ENCODE measurements around the gene IRS1.
"Not testable (repeated sequence)": the region's sequence is repeated elsewhere in the genome, so short reads cannot be mapped to it uniquely, and the experiment has no call there.

IRS1 gene, protein sequence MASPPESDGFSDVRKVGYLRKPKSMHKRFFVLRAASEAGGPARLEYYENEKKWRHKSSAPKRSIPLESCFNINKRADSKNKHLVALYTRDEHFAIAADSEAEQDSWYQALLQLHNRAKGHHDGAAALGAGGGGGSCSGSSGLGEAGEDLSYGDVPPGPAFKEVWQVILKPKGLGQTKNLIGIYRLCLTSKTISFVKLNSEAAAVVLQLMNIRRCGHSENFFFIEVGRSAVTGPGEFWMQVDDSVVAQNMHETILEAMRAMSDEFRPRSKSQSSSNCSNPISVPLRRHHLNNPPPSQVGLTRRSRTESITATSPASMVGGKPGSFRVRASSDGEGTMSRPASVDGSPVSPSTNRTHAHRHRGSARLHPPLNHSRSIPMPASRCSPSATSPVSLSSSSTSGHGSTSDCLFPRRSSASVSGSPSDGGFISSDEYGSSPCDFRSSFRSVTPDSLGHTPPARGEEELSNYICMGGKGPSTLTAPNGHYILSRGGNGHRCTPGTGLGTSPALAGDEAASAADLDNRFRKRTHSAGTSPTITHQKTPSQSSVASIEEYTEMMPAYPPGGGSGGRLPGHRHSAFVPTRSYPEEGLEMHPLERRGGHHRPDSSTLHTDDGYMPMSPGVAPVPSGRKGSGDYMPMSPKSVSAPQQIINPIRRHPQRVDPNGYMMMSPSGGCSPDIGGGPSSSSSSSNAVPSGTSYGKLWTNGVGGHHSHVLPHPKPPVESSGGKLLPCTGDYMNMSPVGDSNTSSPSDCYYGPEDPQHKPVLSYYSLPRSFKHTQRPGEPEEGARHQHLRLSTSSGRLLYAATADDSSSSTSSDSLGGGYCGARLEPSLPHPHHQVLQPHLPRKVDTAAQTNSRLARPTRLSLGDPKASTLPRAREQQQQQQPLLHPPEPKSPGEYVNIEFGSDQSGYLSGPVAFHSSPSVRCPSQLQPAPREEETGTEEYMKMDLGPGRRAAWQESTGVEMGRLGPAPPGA (N-terminal part only)

GRCh38 chr2:226799211-226799975, at the start of gene IRS1:
Gene IRS1 (minus strand): TSS chr2:226799820. CDS start chr2:226798738, 1,082 bp downstream.
- Mint-ChIP-seq H3K4me3 (peak within 1 kb of the TSS; percentile 83), H3K36me3 (ENCODE audit: low read depth) (no peaks in the 10 kb centered on the region), H3K4me1 (ENCODE audit: low read depth) (peaks cover 22% of the 10 kb centered on the region), H3K27ac (peak within 1 kb of the TSS; percentile 55), H3K9me3 (no peaks in the 10 kb centered on the region), H3K27me3 (ENCODE audit: low read depth) (peaks cover 9% of the 10 kb centered on the region)
- DNase-seq (ENCODE audit: low spot score), result peak; percentile 59

DNA sequence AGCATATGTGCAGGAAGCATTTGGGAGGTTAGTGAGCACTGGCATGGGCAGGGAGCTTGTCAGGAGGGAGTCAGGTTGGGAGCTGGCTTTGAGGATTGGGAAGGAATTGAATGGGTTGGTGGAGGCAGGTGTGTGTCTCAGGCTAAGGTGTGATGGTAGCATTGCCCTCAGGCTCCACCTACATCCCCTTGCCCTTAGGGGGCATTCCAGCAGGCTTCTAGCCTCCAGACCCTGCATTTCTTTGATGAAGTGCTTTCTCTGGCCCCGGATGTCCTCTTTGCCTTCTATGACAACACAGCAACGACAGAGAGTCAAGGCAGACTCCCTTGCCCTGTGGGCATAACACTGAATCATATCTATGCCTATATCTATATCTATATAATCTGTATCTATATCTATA, 49.7 kb upstream of the IRS1 start:
- H3K36me3 Mint-ChIP-seq (ENCODE audit: low read depth), result peaks cover 3% of the 10 kb centered on the region
- peaks cover 6% of the 10 kb centered on the region for H3K4me1 Mint-ChIP-seq (ENCODE audit: low read depth)
- no peak for DNase-seq (ENCODE audit: low spot score)
- no peak overlapping the region for H3K27ac Mint-ChIP-seq
- no peaks in the 10 kb centered on the region for H3K9me3 Mint-ChIP-seq
- H3K27me3 Mint-ChIP-seq (ENCODE audit: low read depth), result no peaks in the 10 kb centered on the region
- H3K4me3 Mint-ChIP-seq, result no peak overlapping the region

DNA sequence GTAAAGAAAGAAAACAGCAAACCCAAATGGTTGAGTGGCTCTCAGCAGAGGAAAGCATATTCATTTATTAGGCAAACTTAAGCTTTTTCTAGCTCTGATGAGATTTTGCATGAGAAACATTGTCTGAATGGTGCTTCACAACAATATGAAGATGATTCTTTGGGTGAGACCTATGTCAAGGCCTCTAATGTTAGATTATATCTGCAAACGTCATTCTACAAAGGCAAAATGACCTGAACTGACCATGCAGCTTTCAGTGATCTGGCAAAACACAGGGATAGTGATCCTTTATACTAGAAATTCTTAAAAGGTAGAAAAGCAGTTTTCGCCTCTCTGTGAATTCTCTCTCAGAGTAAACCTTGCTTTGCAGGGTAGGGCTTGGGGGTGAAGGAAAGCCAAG, 47.9 kb upstream of the IRS1 start:
- no peaks in the 10 kb centered on the region for H3K27me3 Mint-ChIP-seq (ENCODE audit: low read depth)
- H3K9me3 Mint-ChIP-seq, result no peaks in the 10 kb centered on the region

DNA sequence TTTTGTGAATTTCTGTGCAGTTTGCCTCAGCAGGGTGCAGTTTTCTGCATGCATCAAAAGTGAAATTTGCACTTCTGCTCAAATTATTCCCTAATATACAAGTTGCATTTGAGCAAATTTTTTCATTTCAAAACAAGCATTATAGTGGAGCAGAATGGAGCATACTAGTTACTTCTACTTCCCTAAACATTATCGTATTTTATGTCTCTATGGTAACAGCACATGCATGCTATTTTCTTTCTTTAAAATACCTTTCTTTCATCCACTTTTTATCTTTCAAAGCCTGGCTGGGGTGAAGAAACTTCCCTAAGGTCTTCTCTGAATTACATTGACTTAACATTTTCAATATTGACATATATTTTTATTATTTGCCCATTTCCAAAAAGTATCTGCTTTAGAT, 47.5 kb upstream of the IRS1 start:
- H3K27ac Mint-ChIP-seq, result no peak overlapping the region
- no peaks in the 10 kb centered on the region for H3K27me3 Mint-ChIP-seq (ENCODE audit: low read depth)
- H3K4me3 Mint-ChIP-seq, result no peak overlapping the region
- H3K36me3 Mint-ChIP-seq (ENCODE audit: low read depth), result peaks cover 19% of the 10 kb centered on the region
- peaks cover under 1% of the 10 kb centered on the region for H3K9me3 Mint-ChIP-seq
- DNase-seq (ENCODE audit: low spot score), result no peak
- peaks cover 16% of the 10 kb centered on the region for H3K4me1 Mint-ChIP-seq (ENCODE audit: low read depth)

More for the DNA sequence above, 47.9 kb upstream of the IRS1 start:
- peaks cover 16% of the 10 kb centered on the region for H3K4me1 Mint-ChIP-seq (ENCODE audit: low read depth)
- peaks cover 14% of the 10 kb centered on the region for H3K36me3 Mint-ChIP-seq (ENCODE audit: low read depth)
- H3K4me3 Mint-ChIP-seq, result no peak overlapping the region
- DNase-seq (ENCODE audit: low spot score), result no peak
- no peak overlapping the region for H3K27ac Mint-ChIP-seq

- peaks cover 16% of the 10 kb centered on the region for H3K4me1 Mint-ChIP-seq (ENCODE audit: low read depth)
- no peak for DNase-seq (ENCODE audit: low spot score)
- peaks cover 28% of the 10 kb centered on the region for H3K36me3 Mint-ChIP-seq (ENCODE audit: low read depth)
- H3K4me3 Mint-ChIP-seq, result no peak overlapping the region
- H3K27me3 Mint-ChIP-seq (ENCODE audit: low read depth), result no peaks in the 10 kb centered on the region
- H3K9me3 Mint-ChIP-seq, result peaks cover 4% of the 10 kb centered on the region
- H3K27ac Mint-ChIP-seq, result no peak overlapping the region
Observed at GRCh38 chr2:226845386-226846116, 45.9 kb upstream of the IRS1 start.

DNA sequence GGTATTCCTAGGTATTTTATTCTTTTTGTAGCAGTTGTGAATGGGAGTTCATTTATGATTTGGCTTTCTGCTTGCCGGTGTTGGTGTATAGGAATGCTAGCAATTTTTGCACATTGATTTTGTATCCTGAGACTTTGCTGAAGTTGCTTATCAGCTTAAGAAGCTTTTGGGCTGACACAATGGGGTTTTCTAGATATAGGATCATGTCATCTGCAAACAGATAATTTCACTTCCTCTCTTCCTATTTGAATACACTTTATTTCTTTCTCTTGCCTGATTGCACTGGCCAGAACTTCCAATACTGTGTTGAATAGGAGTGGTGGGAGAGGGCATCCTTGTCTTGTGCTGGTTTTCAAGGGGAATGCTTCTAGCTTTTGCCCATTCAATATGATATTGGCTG, 43.4 kb upstream of the IRS1 start:
- Mint-ChIP-seq H3K4me1 (ENCODE audit: low read depth) (peaks cover 38% of the 10 kb centered on the region), H3K36me3 (ENCODE audit: low read depth) (peaks cover 42% of the 10 kb centered on the region)
- not testable (repeated sequence) for DNase-seq (ENCODE audit: low spot score); H3K27me3 Mint-ChIP-seq (ENCODE audit: low read depth); H3K27ac Mint-ChIP-seq; H3K4me3 Mint-ChIP-seq; H3K9me3 Mint-ChIP-seq

DNA sequence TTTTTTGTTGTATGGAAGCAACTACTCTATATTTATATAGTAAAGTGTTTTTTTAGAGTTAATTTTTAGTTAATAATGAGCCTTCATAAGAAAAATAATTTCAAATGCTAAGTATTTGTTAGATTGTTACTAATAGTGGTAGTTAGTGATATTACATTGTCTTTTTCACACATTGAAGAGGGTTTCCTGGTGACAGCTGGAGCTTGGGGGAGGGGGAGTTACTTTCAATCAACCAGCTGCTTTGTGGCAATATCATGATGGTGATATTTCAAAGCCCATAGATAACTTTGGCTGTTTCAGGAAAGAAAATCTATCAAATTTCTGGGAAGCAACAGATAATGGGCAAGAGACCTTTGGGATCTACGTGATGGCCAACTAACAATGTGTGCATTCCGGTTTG, 40.3 kb upstream of the IRS1 start:
- DNase-seq (ENCODE audit: low spot score), result no peak
- Mint-ChIP-seq H3K4me3 (peak overlapping the region; percentile 59), H3K36me3 (ENCODE audit: low read depth) (peaks cover 44% of the 10 kb centered on the region), H3K27ac (no peak overlapping the region), H3K4me1 (ENCODE audit: low read depth) (peaks cover 52% of the 10 kb centered on the region), H3K9me3 (peaks cover 4% of the 10 kb centered on the region), H3K27me3 (ENCODE audit: low read depth) (no peaks in the 10 kb centered on the region)

DNA sequence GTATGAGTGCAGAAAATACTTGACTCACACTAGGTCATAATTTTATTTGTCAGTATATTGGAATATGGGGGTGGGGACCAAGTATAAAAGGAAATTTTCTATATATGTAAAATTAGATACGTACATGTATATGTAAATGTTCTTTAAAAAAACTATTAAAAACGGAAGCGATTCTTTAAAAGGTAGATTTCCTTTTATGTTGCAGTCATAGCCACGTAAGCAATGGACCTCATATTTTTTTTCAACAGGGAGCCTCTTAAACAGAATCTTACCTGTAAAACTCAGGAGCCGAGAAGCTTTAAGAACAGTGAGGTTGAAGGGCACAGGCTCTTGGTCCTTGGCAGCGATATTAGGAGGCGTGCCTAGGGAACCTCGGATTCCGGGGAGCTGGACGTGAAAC, 39.5 kb upstream of the IRS1 start:
- Mint-ChIP-seq H3K27ac (peak overlapping the region; percentile 99), H3K36me3 (ENCODE audit: low read depth) (peaks cover 39% of the 10 kb centered on the region), H3K27me3 (ENCODE audit: low read depth) (no peaks in the 10 kb centered on the region), H3K4me3 (peak overlapping the region; percentile 94), H3K4me1 (ENCODE audit: low read depth) (peaks cover 52% of the 10 kb centered on the region), H3K9me3 (peaks cover 4% of the 10 kb centered on the region)
- DNase-seq (ENCODE audit: low spot score), result no peak

DNA sequence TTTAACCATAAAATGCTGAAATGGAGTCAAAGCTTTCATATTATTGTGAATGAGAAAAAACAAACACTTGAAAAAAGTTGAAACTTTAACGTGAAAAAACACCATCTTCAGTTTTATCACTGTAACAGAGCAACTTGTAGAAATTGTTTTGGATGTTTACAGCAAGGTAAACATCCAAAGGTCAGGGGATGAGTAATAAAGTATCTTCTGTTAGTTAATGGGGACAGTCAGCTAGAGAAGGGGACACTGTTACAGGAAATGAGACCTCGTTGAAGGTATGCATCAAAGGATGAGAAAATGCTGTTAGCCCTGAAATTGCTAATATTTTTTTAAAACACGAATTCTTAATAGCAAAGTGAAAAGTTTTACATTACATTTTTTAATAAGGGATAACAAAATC, 39.1 kb upstream of the IRS1 start:
- peaks cover 55% of the 10 kb centered on the region for H3K4me1 Mint-ChIP-seq (ENCODE audit: low read depth)

DNA sequence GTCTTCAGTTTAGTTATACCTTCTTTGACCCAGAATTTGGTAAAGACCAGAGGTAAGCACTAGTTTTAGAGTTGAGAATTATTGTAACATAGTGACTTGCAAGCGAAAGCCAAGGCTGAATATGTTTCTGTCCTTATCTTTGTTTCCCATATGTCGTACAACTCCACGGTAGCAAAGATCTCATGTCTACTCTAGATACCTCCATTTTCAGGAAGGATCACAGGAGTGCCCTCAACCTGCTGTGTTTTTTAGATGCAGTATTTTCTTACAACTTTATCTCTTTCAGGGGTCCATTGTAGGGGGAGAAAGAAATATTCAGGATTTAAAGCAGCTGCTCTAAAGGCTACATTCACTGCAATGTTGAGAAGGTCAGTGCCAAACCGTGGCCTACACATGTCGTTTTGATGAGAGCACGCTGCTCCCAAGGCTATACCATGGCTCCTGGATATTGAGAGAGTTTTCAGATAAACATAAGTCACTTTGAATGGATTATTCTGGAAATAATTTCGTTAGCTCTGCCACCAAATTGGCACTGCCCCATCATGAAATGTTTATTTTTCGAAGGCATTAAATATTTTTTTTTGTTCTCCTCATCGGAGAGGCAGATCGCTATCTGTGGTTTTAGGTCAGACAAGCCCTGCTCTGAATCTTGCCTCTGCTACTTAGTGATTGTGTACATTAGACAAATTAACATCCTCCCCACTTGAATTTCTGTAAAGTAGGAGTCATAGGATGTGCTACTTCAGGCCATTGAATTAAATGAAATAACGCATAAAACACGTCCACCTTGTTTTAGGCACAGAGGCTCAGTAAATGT, 38.4 kb upstream of the IRS1 start:
- Mint-ChIP-seq H3K27ac (peak overlapping the region; percentile 99), H3K9me3 (peaks cover 4% of the 10 kb centered on the region), H3K4me3 (peak overlapping the region; percentile 94), H3K4me1 (ENCODE audit: low read depth) (peaks cover 55% of the 10 kb centered on the region), H3K27me3 (ENCODE audit: low read depth) (no peaks in the 10 kb centered on the region), H3K36me3 (ENCODE audit: low read depth) (peaks cover 41% of the 10 kb centered on the region)
- DNase-seq (ENCODE audit: low spot score), result no peak

More for the DNA sequence above, 39.1 kb upstream of the IRS1 start:
- H3K27ac Mint-ChIP-seq, result peak overlapping the region; percentile 99
- peaks cover 37% of the 10 kb centered on the region for H3K36me3 Mint-ChIP-seq (ENCODE audit: low read depth)
- no peak for DNase-seq (ENCODE audit: low spot score)
- peaks cover 4% of the 10 kb centered on the region for H3K9me3 Mint-ChIP-seq
- H3K27me3 Mint-ChIP-seq (ENCODE audit: low read depth), result no peaks in the 10 kb centered on the region
- H3K4me3 Mint-ChIP-seq, result peak overlapping the region; percentile 94

- Mint-ChIP-seq H3K9me3 (peaks cover 4% of the 10 kb centered on the region), H3K27me3 (ENCODE audit: low read depth) (no peaks in the 10 kb centered on the region), H3K27ac (peak overlapping the region; percentile 99), H3K36me3 (ENCODE audit: low read depth) (peaks cover 36% of the 10 kb centered on the region), H3K4me3 (peak overlapping the region; percentile 94), H3K4me1 (ENCODE audit: low read depth) (peaks cover 53% of the 10 kb centered on the region)
- no peak for DNase-seq (ENCODE audit: low spot score)
Observed at GRCh38 chr2:226837334-226837733, 37.7 kb upstream of the IRS1 start.

- peaks cover 33% of the 10 kb centered on the region for H3K36me3 Mint-ChIP-seq (ENCODE audit: low read depth)
- peaks cover 58% of the 10 kb centered on the region for H3K4me1 Mint-ChIP-seq (ENCODE audit: low read depth)
- no peaks in the 10 kb centered on the region for H3K9me3 Mint-ChIP-seq
- DNase-seq (ENCODE audit: low spot score), result no peak
- H3K27ac Mint-ChIP-seq, result peak overlapping the region; percentile 99
- H3K27me3 Mint-ChIP-seq (ENCODE audit: low read depth), result no peaks in the 10 kb centered on the region
- H3K4me3 Mint-ChIP-seq, result peak overlapping the region; percentile 94
Observed at GRCh38 chr2:226836548-226836885, 36.9 kb upstream of the IRS1 start.

Data from T-helper 2 cell treated with Interferon-gamma antibody and Interleukin-4, amounts not matched to agents 5 μg/mL and 100 μg/mL, for 36 hours (primary cell).